Astrocyte (in vitro differentiated cells and primary cell): ENCODE measurements around the gene RAB27B. TPM values are rescaled to one million over a fixed set of nuclear protein-coding genes. Genes with fewer than 3 reads are reported as not detected.

Experiments
- DNase-seq: peaks from one replicate; pipeline ENCODE4 v3.0.0-alpha.2; 2010; ENCODE audit warnings: low read depth
- FAIRE-seq: peaks from 2 replicates; lab custom pipeline; 2011; peaks lifted over from hg19 to GRCh38; lab: Jason Lieb, UNC
- H2AFZ ChIP-seq: 2 replicates; pipeline ENCODE4 v1.6.0; 2012; ENCODE audit warnings: low read depth, low read length, inconsistent platforms
- H3K27ac ChIP-seq: 2 replicates; pipeline ENCODE4 v1.5.1; 2011; ENCODE audit warnings: low read depth, low read length, inconsistent platforms
- H3K27me3 ChIP-seq: 2 replicates; pipeline ENCODE4 v1.6.0; 2011; ENCODE audit warnings: low read length, inconsistent platforms; ENCODE audit not compliant: insufficient read depth
- H3K36me3 ChIP-seq: 2 replicates; pipeline ENCODE4 v1.5.1; 2011; ENCODE audit warnings: low read length, inconsistent platforms; ENCODE audit not compliant: insufficient read depth
- H3K4me1 ChIP-seq: 2 replicates; pipeline ENCODE4 v1.5.1; 2011; ENCODE audit warnings: low read length, inconsistent platforms; ENCODE audit not compliant: insufficient read depth
- H3K4me2 ChIP-seq: 2 replicates; pipeline ENCODE4 v1.6.0; 2012; ENCODE audit warnings: low read length, inconsistent platforms
- H3K4me3 ChIP-seq: 2 replicates; pipeline ENCODE4 v1.5.1; 2011; ENCODE audit warnings: low read depth, mild to moderate bottlenecking, low read length, inconsistent platforms; ENCODE audit not compliant: insufficient read depth
- H3K79me2 ChIP-seq: 2 replicates; pipeline ENCODE4 v1.6.0; 2012; ENCODE audit warnings: mild to moderate bottlenecking, low read length, inconsistent platforms; ENCODE audit not compliant: insufficient read depth
- H3K9ac ChIP-seq: 2 replicates; pipeline ENCODE4 v1.6.0; 2012; ENCODE audit warnings: mild to moderate bottlenecking, low read length, inconsistent platforms
- H3K9me3 ChIP-seq: 2 replicates; pipeline ENCODE4 v1.5.1; 2012; ENCODE audit warnings: low read depth, mild to moderate bottlenecking, low read length, inconsistent platforms; ENCODE audit not compliant: insufficient read depth
- H4K20me1 ChIP-seq: 2 replicates; pipeline ENCODE4 v1.6.0; 2012; ENCODE audit warnings: low read length, inconsistent platforms; ENCODE audit not compliant: insufficient read depth
- H3K27ac Mint-ChIP-seq: one replicate; pipeline ENCODE4 v1.8.0; 2021; ENCODE audit warnings: mild to moderate bottlenecking, mixed read lengths; ENCODE audit not compliant: unreplicated experiment
- H3K27me3 Mint-ChIP-seq: one replicate; pipeline ENCODE4 v1.8.0; 2021; ENCODE audit warnings: low read depth, mixed read lengths; ENCODE audit not compliant: unreplicated experiment
- H3K36me3 Mint-ChIP-seq: one replicate; pipeline ENCODE4 v1.8.0; 2021; ENCODE audit warnings: low read depth, mixed read lengths; ENCODE audit not compliant: unreplicated experiment
- H3K4me1 Mint-ChIP-seq: one replicate; pipeline ENCODE4 v1.8.0; 2021; ENCODE audit warnings: low read depth, mixed read lengths; ENCODE audit not compliant: unreplicated experiment
- H3K4me3 Mint-ChIP-seq: one replicate; pipeline ENCODE4 v1.8.0; 2021; ENCODE audit warnings: mild to moderate bottlenecking, moderate library complexity, mixed read lengths; ENCODE audit not compliant: unreplicated experiment
- H3K9me3 Mint-ChIP-seq: one replicate; pipeline ENCODE4 v1.8.0; 2021; ENCODE audit warnings: mild to moderate bottlenecking, mixed read lengths; ENCODE audit not compliant: unreplicated experiment
- EZH2 ChIP-seq: IDR thresholded peaks from 2 replicates; pipeline ENCODE4 v1.6.1; 2012; ENCODE audit warnings: mild to moderate bottlenecking, low read length, inconsistent platforms; ENCODE audit not compliant: insufficient read depth
- total RNA-seq: library from RNA; stranded (reverse); gene quantifications from 2 replicates; pipeline ENCODE4 v1.2.1, GENCODE V29; 2021
- TF ChIP-seq, protein P1 (sequence below): IDR thresholded peaks from 2 replicates; pipeline ENCODE4 v1.5.1; 2011; ENCODE audit warnings: low read depth, mild to moderate bottlenecking, inconsistent platforms, low read length, moderate library complexity; ENCODE audit not compliant: insufficient read depth

The RAB27B gene
- total RNA-seq, 1 donor from 2014 or later, result 0.91 TPM

DNA sequence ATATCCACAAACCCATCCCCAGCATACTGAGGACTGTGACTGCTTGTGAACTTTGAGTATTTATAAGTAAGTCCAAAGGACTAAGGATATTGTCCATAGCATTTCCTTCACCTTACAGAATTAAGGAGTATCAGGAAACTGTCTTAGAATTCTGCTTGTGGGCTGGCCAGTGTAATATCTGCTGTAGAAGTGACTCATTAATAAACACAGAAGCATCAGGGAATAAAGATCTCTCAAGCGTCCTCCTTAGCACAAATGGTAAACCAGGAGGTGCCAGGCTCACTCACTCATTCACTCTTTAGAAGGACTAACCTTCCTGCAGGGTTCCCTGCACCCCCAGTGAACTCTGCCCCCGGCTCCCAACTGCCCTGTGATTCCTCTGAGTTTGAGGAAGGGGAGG is 100.0 kb downstream of the RAB27B start:
- H3K4me1 Mint-ChIP-seq, result peaks cover 8% of the 10 kb centered on the region
- TF ChIP-seq EZH2, result no peak
- TF ChIP-seq, protein P1, sequence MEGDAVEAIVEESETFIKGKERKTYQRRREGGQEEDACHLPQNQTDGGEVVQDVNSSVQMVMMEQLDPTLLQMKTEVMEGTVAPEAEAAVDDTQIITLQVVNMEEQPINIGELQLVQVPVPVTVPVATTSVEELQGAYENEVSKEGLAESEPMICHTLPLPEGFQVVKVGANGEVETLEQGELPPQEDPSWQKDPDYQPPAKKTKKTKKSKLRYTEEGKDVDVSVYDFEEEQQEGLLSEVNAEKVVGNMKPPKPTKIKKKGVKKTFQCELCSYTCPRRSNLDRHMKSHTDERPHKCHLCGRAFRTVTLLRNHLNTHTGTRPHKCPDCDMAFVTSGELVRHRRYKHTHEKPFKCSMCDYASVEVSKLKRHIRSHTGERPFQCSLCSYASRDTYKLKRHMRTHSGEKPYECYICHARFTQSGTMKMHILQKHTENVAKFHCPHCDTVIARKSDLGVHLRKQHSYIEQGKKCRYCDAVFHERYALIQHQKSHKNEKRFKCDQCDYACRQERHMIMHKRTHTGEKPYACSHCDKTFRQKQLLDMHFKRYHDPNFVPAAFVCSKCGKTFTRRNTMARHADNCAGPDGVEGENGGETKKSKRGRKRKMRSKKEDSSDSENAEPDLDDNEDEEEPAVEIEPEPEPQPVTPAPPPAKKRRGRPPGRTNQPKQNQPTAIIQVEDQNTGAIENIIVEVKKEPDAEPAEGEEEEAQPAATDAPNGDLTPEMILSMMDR, result no peak
- DNase-seq, result peak; percentile 21
- no peaks in the 10 kb centered on the region for H3K79me2 ChIP-seq
- H3K27me3 ChIP-seq, result no peaks in the 10 kb centered on the region
- no peaks in the 10 kb centered on the region for H3K4me1 ChIP-seq
- no peak for FAIRE-seq
- H3K9ac ChIP-seq, result no peak overlapping the region
- no peaks in the 10 kb centered on the region for H4K20me1 ChIP-seq
- no peaks in the 10 kb centered on the region for H3K36me3 ChIP-seq
- H3K9me3 ChIP-seq, result no peaks in the 10 kb centered on the region
- no peaks in the 10 kb centered on the region for H3K36me3 Mint-ChIP-seq
- H3K9me3 Mint-ChIP-seq, result no peaks in the 10 kb centered on the region
- H3K4me2 ChIP-seq, result no peak overlapping the region
- H2AFZ ChIP-seq, result no peak overlapping the region
- H3K27ac ChIP-seq, result no peak overlapping the region
- no peak overlapping the region for H3K4me3 ChIP-seq
- no peaks in the 10 kb centered on the region for H3K27me3 Mint-ChIP-seq
- H3K27ac Mint-ChIP-seq, result no peak overlapping the region
- no peak overlapping the region for H3K4me3 Mint-ChIP-seq

DNA sequence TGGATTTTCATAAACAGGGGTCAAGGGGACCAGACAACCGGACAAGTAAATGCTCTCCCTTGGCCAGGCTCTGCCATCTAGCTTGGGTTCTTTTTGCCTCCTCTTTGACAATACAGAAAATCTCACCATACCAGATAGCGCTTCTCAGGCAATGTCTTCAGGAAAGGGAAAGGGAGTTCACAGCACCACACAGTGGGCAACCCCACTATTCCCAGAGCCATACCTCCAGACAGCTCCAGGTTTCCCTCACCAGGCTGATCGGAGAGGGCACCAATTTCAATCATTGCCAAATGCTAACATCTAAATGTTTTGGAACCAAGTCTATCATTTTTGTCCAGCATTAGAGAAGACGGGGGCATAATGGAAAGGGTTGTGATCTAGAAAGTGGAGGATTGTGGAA is 102.9 kb downstream of the RAB27B start:
- H3K27me3 Mint-ChIP-seq, result no peaks in the 10 kb centered on the region
- Histone ChIP-seq H3K79me2 (no peaks in the 10 kb centered on the region), H3K4me1 (no peaks in the 10 kb centered on the region), H3K36me3 (no peaks in the 10 kb centered on the region), H3K27me3 (no peaks in the 10 kb centered on the region), H3K9me3 (no peaks in the 10 kb centered on the region), H2AFZ (no peak overlapping the region), H3K27ac (no peak overlapping the region), H3K9ac (no peak overlapping the region), H3K4me2 (no peak overlapping the region), H4K20me1 (no peaks in the 10 kb centered on the region), H3K4me3 (no peak overlapping the region)
- H3K4me1 Mint-ChIP-seq, result no peaks in the 10 kb centered on the region
- no peaks in the 10 kb centered on the region for H3K9me3 Mint-ChIP-seq
- FAIRE-seq, result no peak
- H3K4me3 Mint-ChIP-seq, result no peak overlapping the region
- no peak for DNase-seq
- H3K27ac Mint-ChIP-seq, result no peak overlapping the region
- H3K36me3 Mint-ChIP-seq, result no peaks in the 10 kb centered on the region
- no peak for TF ChIP-seq EZH2
- TF ChIP-seq, protein P1, result no peak

GRCh38 chr18:54932472-54932871 is 104.2 kb downstream of the RAB27B start:
- H3K4me1 ChIP-seq, result no peaks in the 10 kb centered on the region
- no peaks in the 10 kb centered on the region for H3K79me2 ChIP-seq
- no peaks in the 10 kb centered on the region for H3K27me3 Mint-ChIP-seq
- H3K36me3 Mint-ChIP-seq, result no peaks in the 10 kb centered on the region
- no peak overlapping the region for H3K4me3 Mint-ChIP-seq
- no peaks in the 10 kb centered on the region for H3K27me3 ChIP-seq
- no peaks in the 10 kb centered on the region for H3K9me3 ChIP-seq
- no peak overlapping the region for H3K4me2 ChIP-seq
- DNase-seq, result no peak
- H3K9me3 Mint-ChIP-seq, result peaks cover 1% of the 10 kb centered on the region
- no peak overlapping the region for H3K9ac ChIP-seq
- H3K36me3 ChIP-seq, result no peaks in the 10 kb centered on the region
- no peak for TF ChIP-seq EZH2
- TF ChIP-seq, protein P1, result no peak
- H2AFZ ChIP-seq, result no peak overlapping the region
- no peak for FAIRE-seq
- no peak overlapping the region for H3K27ac ChIP-seq
- no peaks in the 10 kb centered on the region for H4K20me1 ChIP-seq
- no peak overlapping the region for H3K4me3 ChIP-seq
- H3K4me1 Mint-ChIP-seq, result no peaks in the 10 kb centered on the region
- no peak overlapping the region for H3K27ac Mint-ChIP-seq
